Testis (tissue), 2 donors: ENCODE measurements around the gene C5AR2.

Source experiments
- CTCF ChIP-seq, 3 experiments: fragments of 450-650 bp in 2 of 3; fragments of 200-600 bp in 1 of 3; sonication (generic) in 1 of 3; IDR thresholded peaks; one replicate each; pipeline ENCODE4 v1.5.1; 2016 to 2019; ENCODE audit warnings: antibody characterized with exemption in 3 of 3, mild to moderate bottlenecking in 2 of 3, moderate library complexity in 1 of 3
- POLR2A ChIP-seq: fragments of 450-650 bp; IDR thresholded peaks from one replicate; pipeline ENCODE4 v1.6.1; 2017; ENCODE audit warnings: antibody characterized with exemption, mild to moderate bottlenecking, moderate library complexity

- TF ChIP-seq CTCF (IDR thresholded peaks at IDR 0.05) (no peak), POLR2A (no peak)
These were observed at the start of gene C5AR2 for GRCh38 chr19:47331931-47332547.
